ENCODE measurements around the gene INSL3.
A peak's percentile ranks its signal among the peaks of the same experiment; 100 is the strongest.
"Not testable (repeated sequence)": the region's sequence is repeated elsewhere in the genome, so short reads cannot be mapped to it uniquely, and the experiment has no call there.

Gene INSL3

GRCh38 chr19:17784201-17785008 lies 36.9 kb downstream of the INSL3 start:
- no peak overlapping the region for H2AK5ac ChIP-seq (ENCODE audit: low read length)
- no peaks in the 10 kb centered on the region for H3K27me3 ChIP-seq (ENCODE audit: insufficient read depth, low read length)
- no peak overlapping the region for H2BK12ac ChIP-seq (ENCODE audit: low read length)
- H2BK5ac ChIP-seq (ENCODE audit: low read depth, low read length, poor library complexity): no peak overlapping the region
- no peak overlapping the region for H3K14ac ChIP-seq (ENCODE audit: low read length)
- no peak overlapping the region for H3K4me3 ChIP-seq (ENCODE audit: low read depth, low read length)
- H3K4me1 ChIP-seq (ENCODE audit: control insufficient read depth in 1 of 2, insufficient read depth in 2 of 2, low read length in 2 of 2): no peaks in the 10 kb centered on the region
- no peak overlapping the region for H3K27ac ChIP-seq (ENCODE audit: low read depth, low read length)
- no peak overlapping the region for H4K12ac ChIP-seq (ENCODE audit: low read depth, low read length)
- no peak overlapping the region for H3K23ac ChIP-seq (ENCODE audit: low read length)
- no peaks in the 10 kb centered on the region for H3K79me2 ChIP-seq (ENCODE audit: control insufficient read depth, insufficient read depth, low read length, poor library complexity)
- H3K4ac ChIP-seq (ENCODE audit: low read depth, low read length): no peak overlapping the region
- H4K91ac ChIP-seq (ENCODE audit: low read depth, low read length): no peak overlapping the region
- H2BK120ac ChIP-seq (ENCODE audit: insufficient read depth, low read length, poor library complexity): no peak overlapping the region
- H3K18ac ChIP-seq (ENCODE audit: low read length): no peak overlapping the region
- H3K79me1 ChIP-seq (ENCODE audit: low read length): no peaks in the 10 kb centered on the region
- no peak overlapping the region for H3K9ac ChIP-seq (ENCODE audit: low read length)
- H3K9me3 ChIP-seq (ENCODE audit: insufficient read depth, low read depth, low read length): peaks cover 3% of the 10 kb centered on the region
- no peak overlapping the region for H4K8ac ChIP-seq (ENCODE audit: low read depth, low read length)
- DNase-seq: peak; percentile 61 to 86
- no peak overlapping the region for H2AFZ ChIP-seq (ENCODE audit: insufficient read depth, low read length, poor library complexity)
- no peak overlapping the region for H3K4me2 ChIP-seq (ENCODE audit: low read length)
- no peaks in the 10 kb centered on the region for H3K36me3 ChIP-seq (ENCODE audit: control insufficient read depth in 1 of 2, insufficient read depth in 2 of 2, low read length in 2 of 2)
- no CpG with 5 or more reads among the region's 32 CpGs for WGBS (ENCODE audit: extremely low coverage, insufficient coverage, insufficient read length)

- H2BK12ac ChIP-seq (ENCODE audit: low read length); H4K91ac ChIP-seq (ENCODE audit: low read depth, low read length); H4K8ac ChIP-seq (ENCODE audit: low read depth, low read length); H3K27ac ChIP-seq (ENCODE audit: low read depth, low read length); H3K9ac ChIP-seq (ENCODE audit: low read length); H3K4me1 ChIP-seq (ENCODE audit: control insufficient read depth in 1 of 2, insufficient read depth in 2 of 2, low read length in 2 of 2); H3K23ac ChIP-seq (ENCODE audit: low read length); H3K4me3 ChIP-seq (ENCODE audit: low read depth, low read length); H3K4ac ChIP-seq (ENCODE audit: low read depth, low read length); H3K36me3 ChIP-seq (ENCODE audit: control insufficient read depth in 1 of 2, insufficient read depth in 2 of 2, low read length in 2 of 2); H3K27me3 ChIP-seq (ENCODE audit: insufficient read depth, low read length); H3K4me2 ChIP-seq (ENCODE audit: low read length); H3K9me3 ChIP-seq (ENCODE audit: insufficient read depth, low read depth, low read length); H3K79me1 ChIP-seq (ENCODE audit: low read length); H2AK5ac ChIP-seq (ENCODE audit: low read length); H3K14ac ChIP-seq (ENCODE audit: low read length); H2AFZ ChIP-seq (ENCODE audit: insufficient read depth, low read length, poor library complexity); H4K12ac ChIP-seq (ENCODE audit: low read depth, low read length); H3K79me2 ChIP-seq (ENCODE audit: control insufficient read depth, insufficient read depth, low read length, poor library complexity); H2BK5ac ChIP-seq (ENCODE audit: low read depth, low read length, poor library complexity); H2BK120ac ChIP-seq (ENCODE audit: insufficient read depth, low read length, poor library complexity); H3K18ac ChIP-seq (ENCODE audit: low read length): not testable (repeated sequence)
- DNase-seq: peak in 1 of 2 donors; percentile 24
- no CpG with 5 or more reads among the region's 5 CpGs for WGBS (ENCODE audit: extremely low coverage, insufficient coverage, insufficient read length)
These were observed 37.6 kb downstream of the INSL3 start for GRCh38 chr19:17783721-17784120.

GRCh38 chr19:17780781-17781180 lies 40.5 kb downstream of the INSL3 start:
- H3K4me1 ChIP-seq (ENCODE audit: control insufficient read depth in 1 of 2, insufficient read depth in 2 of 2, low read length in 2 of 2): peaks cover 0 to 2% of the 10 kb centered on the region in 2 experiments
- no peak overlapping the region for H4K8ac ChIP-seq (ENCODE audit: low read depth, low read length)
- H3K36me3 ChIP-seq (ENCODE audit: control insufficient read depth in 1 of 2, insufficient read depth in 2 of 2, low read length in 2 of 2): no peaks in the 10 kb centered on the region
- H2AFZ ChIP-seq (ENCODE audit: insufficient read depth, low read length, poor library complexity): no peak overlapping the region
- peaks cover 3% of the 10 kb centered on the region for H3K9me3 ChIP-seq (ENCODE audit: insufficient read depth, low read depth, low read length)
- no peak overlapping the region for H4K12ac ChIP-seq (ENCODE audit: low read depth, low read length)
- H3K4me3 ChIP-seq (ENCODE audit: low read depth, low read length): no peak overlapping the region
- no CpG with 5 or more reads among the region's 2 CpGs for WGBS (ENCODE audit: extremely low coverage, insufficient coverage, insufficient read length)
- H3K9ac ChIP-seq (ENCODE audit: low read length): no peak overlapping the region
- no peak overlapping the region for H3K27ac ChIP-seq (ENCODE audit: low read depth, low read length)
- H3K18ac ChIP-seq (ENCODE audit: low read length): no peak overlapping the region
- no peak overlapping the region for H3K4me2 ChIP-seq (ENCODE audit: low read length)
- H3K4ac ChIP-seq (ENCODE audit: low read depth, low read length): no peak overlapping the region
- H2BK12ac ChIP-seq (ENCODE audit: low read length): no peak overlapping the region
- H3K23ac ChIP-seq (ENCODE audit: low read length): no peak overlapping the region
- H2BK120ac ChIP-seq (ENCODE audit: insufficient read depth, low read length, poor library complexity): no peak overlapping the region
- no peak overlapping the region for H2AK5ac ChIP-seq (ENCODE audit: low read length)
- H3K79me1 ChIP-seq (ENCODE audit: low read length): no peaks in the 10 kb centered on the region
- H4K91ac ChIP-seq (ENCODE audit: low read depth, low read length): no peak overlapping the region
- H3K14ac ChIP-seq (ENCODE audit: low read length): no peak overlapping the region
- no peak for DNase-seq
- H2BK5ac ChIP-seq (ENCODE audit: low read depth, low read length, poor library complexity): no peak overlapping the region
- no peaks in the 10 kb centered on the region for H3K79me2 ChIP-seq (ENCODE audit: control insufficient read depth, insufficient read depth, low read length, poor library complexity)
- no peaks in the 10 kb centered on the region for H3K27me3 ChIP-seq (ENCODE audit: insufficient read depth, low read length)

GRCh38 chr19:17778968-17779929 lies 42.1 kb downstream of the INSL3 start:
- Histone ChIP-seq H3K4me3 (ENCODE audit: low read depth, low read length) (no peak overlapping the region), H3K27ac (ENCODE audit: low read depth, low read length) (no peak overlapping the region), H4K8ac (ENCODE audit: low read depth, low read length) (no peak overlapping the region), H2AFZ (ENCODE audit: insufficient read depth, low read length, poor library complexity) (no peak overlapping the region), H3K4me1 (ENCODE audit: control insufficient read depth in 1 of 2, insufficient read depth in 2 of 2, low read length in 2 of 2) (peaks cover 0 to 2% of the 10 kb centered on the region in 2 experiments), H2AK5ac (ENCODE audit: low read length) (no peak overlapping the region), H3K9ac (ENCODE audit: low read length) (no peak overlapping the region), H4K91ac (ENCODE audit: low read depth, low read length) (no peak overlapping the region), H2BK5ac (ENCODE audit: low read depth, low read length, poor library complexity) (no peak overlapping the region), H3K79me2 (ENCODE audit: control insufficient read depth, insufficient read depth, low read length, poor library complexity) (no peaks in the 10 kb centered on the region), H3K14ac (ENCODE audit: low read length) (no peak overlapping the region), H3K36me3 (ENCODE audit: control insufficient read depth in 1 of 2, insufficient read depth in 2 of 2, low read length in 2 of 2) (no peaks in the 10 kb centered on the region), H3K4ac (ENCODE audit: low read depth, low read length) (no peak overlapping the region), H3K23ac (ENCODE audit: low read length) (no peak overlapping the region), H2BK12ac (ENCODE audit: low read length) (no peak overlapping the region), H2BK120ac (ENCODE audit: insufficient read depth, low read length, poor library complexity) (no peak overlapping the region), H3K4me2 (ENCODE audit: low read length) (peak overlapping the region; percentile 53), H3K27me3 (ENCODE audit: insufficient read depth, low read length) (no peaks in the 10 kb centered on the region), H3K9me3 (ENCODE audit: insufficient read depth, low read depth, low read length) (peaks cover 3% of the 10 kb centered on the region), H4K12ac (ENCODE audit: low read depth, low read length) (no peak overlapping the region), H3K79me1 (ENCODE audit: low read length) (no peaks in the 10 kb centered on the region), H3K18ac (ENCODE audit: low read length) (no peak overlapping the region)
- no CpG with 5 or more reads among the region's 25 CpGs for WGBS (ENCODE audit: extremely low coverage, insufficient coverage, insufficient read length)
- DNase-seq: no peak

Data from trophoblast cell (in vitro differentiated cells and primary cell).